ENCODE results near the gene ZNF619. TPM values are rescaled to one million over a fixed set of nuclear protein-coding genes. Genes with fewer than 3 reads are reported as not detected.

Gene ZNF619
- total and polyA plus RNA-seq, 2 of the 13 experiments (the other 11 are each of a cell fraction or from before 2014, with no cell fraction given), result 0.83 to 5.2 TPM

- ChIA-PET CTCF (ENCODE audit: low intra/inter-chr PET ratio, low total read pairs) (no interaction called here), POLR2A (no interaction called here)
- no peak for FAIRE-seq
These were observed 10.2 kb downstream of the ZNF619 start for GRCh38 chr3:40487172-40487571.

DNA sequence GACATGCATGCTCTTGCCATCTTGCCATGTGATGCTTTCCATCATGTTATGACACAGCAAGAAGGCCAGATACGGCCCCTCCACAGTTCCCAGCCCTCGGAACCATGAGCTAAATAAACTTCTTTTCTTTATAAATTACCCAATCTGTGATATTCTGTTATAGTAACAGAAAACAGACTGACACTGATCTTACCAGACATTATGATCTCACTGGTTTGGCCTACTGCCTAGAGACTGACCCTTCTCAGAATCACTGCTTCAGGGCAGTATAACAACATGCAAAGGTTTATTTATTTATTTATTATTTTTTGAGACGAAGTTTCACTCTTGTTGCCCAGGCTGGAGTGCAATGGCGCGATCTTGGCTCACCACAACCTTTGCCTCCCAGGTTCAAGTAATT lies 14.0 kb downstream of the ZNF619 start:
- Histone ChIP-seq H3K27ac (ENCODE audit: extremely low read length, insufficient read depth, low read length) (no peak overlapping the region), H3K9ac (ENCODE audit: insufficient read depth, low read depth, low read length) (no peak overlapping the region), H2AFZ (ENCODE audit: low read length) (no peak overlapping the region), H3K9me3 (ENCODE audit: low read length) (no peaks in the 10 kb centered on the region), H3K4me3 (replicated peaks in 1 of 3; ENCODE audit: insufficient read depth in 1 of 3, low read depth in 2 of 3, low read length in 3 of 3) (no peak overlapping the region), H3K4me1 (ENCODE audit: insufficient read depth, low read length) (peaks cover 10% of the 10 kb centered on the region; the same call in 1 of the 2 replicates), H3K79me2 (ENCODE audit: insufficient read depth, low read length) (no peaks in the 10 kb centered on the region), H3K27me3 (ENCODE audit: control insufficient read depth in 1 of 2, insufficient read depth in 2 of 2, low read length in 2 of 2) (no peaks in the 10 kb centered on the region), H3K36me3 (replicated peaks in 1 of 2; ENCODE audit: control insufficient read depth in 1 of 2, insufficient read depth in 2 of 2, low read length in 2 of 2) (peaks cover 1 to 16% of the 10 kb centered on the region in 2 experiments; a peak in 4 of 5 replicates), H3K4me2 (ENCODE audit: low read depth, low read length) (no peak overlapping the region), H4K20me1 (ENCODE audit: insufficient read depth, low read length) (no peaks in the 10 kb centered on the region)
- ChIA-PET CTCF (ENCODE audit: low intra/inter-chr PET ratio, low total read pairs) (no interaction called here), POLR2A (no interaction called here)
- intact Hi-C loops (cut with micrococcal nuclease; ENCODE audit: unreplicated experiment) (no loop called here), in situ Hi-C loops (cut with HindIII; ENCODE audit: extremely low pct_ligation_motif_present, low pct_unique_long_range_greater_than_20kb) (no loop called here)
- WGBS (ENCODE audit: low lambda C conversion rate), result 97% methylated on average over 5 of the region's 5 CpGs
- DNase-seq (ENCODE audit: low spot score) (no peak), FAIRE-seq (no peak), ATAC-seq (no peak)
- BruUV-seq (replicated peaks), result no TSS peak
- TF ChIP-seq UBTF (CRISPR knock-in tag; IDR thresholded peaks at IDR 0.05), result no peak
- no peak for TF ChIP-seq MXD3 (CRISPR knock-in tag; IDR thresholded peaks at IDR 0.05)
- TF ChIP-seq ZNF230 (CRISPR knock-in tag; IDR thresholded peaks at IDR 0.05), result no peak
- no peak for TF ChIP-seq HMGXB4 (CRISPR knock-in tag; IDR thresholded peaks at IDR 0.05; ENCODE audit: borderline replicate concordance in 1 of 2, low read depth in 1 of 2)
- TF ChIP-seq ZNF563 (CRISPR knock-in tag; IDR thresholded peaks at IDR 0.05), result no peak
- TF ChIP-seq, protein P1, sequence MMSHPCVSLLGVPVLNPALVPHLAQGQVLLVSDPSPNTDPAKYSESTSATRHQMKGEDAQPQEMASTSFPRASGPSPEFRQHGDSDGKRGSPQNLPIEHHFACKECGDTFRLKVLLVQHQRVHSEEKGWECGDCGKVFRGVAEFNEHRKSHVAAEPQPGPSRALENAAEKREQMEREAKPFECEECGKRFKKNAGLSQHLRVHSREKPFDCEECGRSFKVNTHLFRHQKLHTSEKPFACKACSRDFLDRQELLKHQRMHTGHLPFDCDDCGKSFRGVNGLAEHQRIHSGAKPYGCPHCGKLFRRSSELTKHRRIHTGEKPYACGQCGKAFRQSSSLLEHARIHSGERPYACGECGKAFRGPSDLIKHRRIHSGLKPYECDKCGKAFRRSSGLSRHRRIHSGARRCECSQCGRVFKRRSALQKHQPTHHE (CRISPR knock-in tag; IDR thresholded peaks at IDR 0.05; ENCODE audit: borderline replicate concordance), result no peak
- TF ChIP-seq MATR3 (CRISPR knock-in tag; IDR thresholded peaks at IDR 0.05), result no peak

More at GRCh38 chr3:40487172-40487571, 10.2 kb downstream of the ZNF619 start:
- no peak overlapping the region for H2AFZ ChIP-seq (ENCODE audit: low read length)
- H3K4me2 ChIP-seq (ENCODE audit: low read depth, low read length), result no peak overlapping the region
- no TSS peak for BruUV-seq (replicated peaks)
- H3K9me3 ChIP-seq (ENCODE audit: low read length), result no peaks in the 10 kb centered on the region
- TF ChIP-seq HMG20A (CRISPR knock-in tag; IDR thresholded peaks at IDR 0.05; ENCODE audit: borderline replicate concordance) (no peak), FOXO1 (CRISPR knock-in tag; IDR thresholded peaks at IDR 0.05) (no peak), ZNF317 (CRISPR knock-in tag; IDR thresholded peaks at IDR 0.05) (no peak), ZBTB26 (CRISPR knock-in tag; IDR thresholded peaks at IDR 0.05; ENCODE audit: borderline replicate concordance) (no peak), ZNF670 (CRISPR knock-in tag; IDR thresholded peaks at IDR 0.05; ENCODE audit: borderline replicate concordance) (no peak)
- ATAC-seq (no peak), DNase-seq (ENCODE audit: low spot score) (no peak)
- 88% methylated on average over 3 of the region's 3 CpGs for WGBS (ENCODE audit: low lambda C conversion rate)
- H3K27ac ChIP-seq (ENCODE audit: extremely low read length, insufficient read depth, low read length), result no peak overlapping the region
- intact Hi-C loops (cut with micrococcal nuclease; ENCODE audit: unreplicated experiment) (no loop called here), in situ Hi-C loops (cut with HindIII; ENCODE audit: extremely low pct_ligation_motif_present, low pct_unique_long_range_greater_than_20kb) (no loop called here)
- no peaks in the 10 kb centered on the region for H3K79me2 ChIP-seq (ENCODE audit: insufficient read depth, low read length)
- no peaks in the 10 kb centered on the region for H4K20me1 ChIP-seq (ENCODE audit: insufficient read depth, low read length)
- H3K36me3 ChIP-seq (replicated peaks in 1 of 2; ENCODE audit: control insufficient read depth in 1 of 2, insufficient read depth in 2 of 2, low read length in 2 of 2), result peaks cover 4 to 19% of the 10 kb centered on the region in 2 experiments; a peak in 4 of 5 replicates
- no peak overlapping the region for H3K4me3 ChIP-seq (replicated peaks in 1 of 3; ENCODE audit: insufficient read depth in 1 of 3, low read depth in 2 of 3, low read length in 3 of 3)
- H3K9ac ChIP-seq (ENCODE audit: insufficient read depth, low read depth, low read length), result no peak overlapping the region
- H3K27me3 ChIP-seq (ENCODE audit: control insufficient read depth in 1 of 2, insufficient read depth in 2 of 2, low read length in 2 of 2), result no peaks in the 10 kb centered on the region
- H3K4me1 ChIP-seq (ENCODE audit: insufficient read depth, low read length), result peaks cover 10% of the 10 kb centered on the region; the same call in 1 of the 2 replicates

Measured in HepG2 (cell line).